ENCODE measurements around the gene CSF2.
A peak's percentile ranks its signal among the peaks of the same experiment; 100 is the strongest.

Gene CSF2

DNA sequence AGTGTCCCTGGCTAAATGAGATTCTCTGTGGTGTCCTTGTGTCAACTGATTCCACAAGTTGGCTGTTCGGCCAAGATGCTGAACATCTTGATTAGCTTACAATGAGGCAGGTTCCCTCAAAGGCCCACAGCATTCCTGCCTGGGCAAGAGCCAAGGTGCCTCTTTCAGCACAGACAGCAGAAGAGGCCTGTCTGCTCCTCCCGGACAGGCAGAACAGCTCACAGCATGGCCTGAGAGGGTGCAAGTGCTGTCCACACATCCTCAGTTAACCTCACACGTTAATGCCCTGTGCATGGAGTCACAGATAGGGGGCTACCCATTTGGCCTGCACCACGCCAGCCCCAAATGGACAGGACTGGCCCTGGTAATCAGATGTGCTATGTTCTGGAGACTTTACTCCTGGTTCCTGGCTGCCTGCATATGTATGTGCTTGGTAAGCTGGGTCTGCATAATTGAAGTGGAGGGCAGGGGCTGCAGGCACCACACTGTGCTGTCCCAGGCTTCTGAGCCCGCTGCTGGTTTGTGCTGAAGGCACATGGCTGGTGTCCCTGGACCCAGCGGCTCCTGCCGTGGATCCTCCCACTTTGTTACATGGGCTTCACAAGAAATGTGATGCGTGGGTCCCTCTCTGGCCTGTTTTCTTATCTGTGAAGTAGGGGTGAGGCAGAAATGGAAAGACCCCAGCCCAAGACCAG, 8.9 kb downstream of the CSF2 start:
- H3K27me3 Mint-ChIP-seq = no peaks in the 10 kb centered on the region
- H3K4me3 Mint-ChIP-seq = no peak overlapping the region
- H3K9me3 Mint-ChIP-seq = no peaks in the 10 kb centered on the region
- no peaks in the 10 kb centered on the region for H3K36me3 Mint-ChIP-seq (ENCODE audit: low read depth)
- H3K4me1 Mint-ChIP-seq = peaks cover 82% of the 10 kb centered on the region
- no peak for ATAC-seq
- H3K27ac Mint-ChIP-seq = peak overlapping the region; percentile 81
- no peak for DNase-seq

DNA sequence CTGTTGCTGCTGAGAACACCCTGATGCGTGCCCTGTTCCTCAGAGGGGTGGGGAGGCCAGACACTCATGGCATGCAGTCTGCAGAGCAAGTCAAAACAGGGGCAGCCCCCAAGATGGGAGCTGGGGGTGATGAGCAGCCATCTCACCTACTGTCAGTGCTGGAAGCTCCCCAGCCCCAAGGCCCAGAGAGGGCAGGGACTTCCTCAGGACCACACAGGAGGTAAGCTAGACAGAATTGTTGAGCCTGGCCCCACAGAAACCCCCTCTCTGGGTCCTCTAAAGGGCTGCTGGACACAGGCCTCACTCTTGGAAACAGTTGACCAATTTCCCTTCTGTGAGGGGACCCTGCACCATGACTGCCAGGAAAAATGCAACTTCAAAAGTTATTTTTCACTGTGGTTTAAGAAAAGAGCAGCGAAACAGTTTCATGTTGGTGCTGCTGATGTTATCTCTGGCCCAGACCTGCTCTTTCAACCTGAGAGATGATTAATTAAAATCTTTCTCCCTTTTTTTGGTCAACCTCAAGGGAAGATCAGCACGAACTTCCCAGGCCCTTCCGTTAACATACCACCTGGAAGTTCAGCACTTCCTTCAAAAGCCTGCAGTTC, 9.6 kb downstream of the CSF2 start:
- peak; percentile 72 for DNase-seq
- H3K36me3 Mint-ChIP-seq (ENCODE audit: low read depth) = no peaks in the 10 kb centered on the region
- no peaks in the 10 kb centered on the region for H3K27me3 Mint-ChIP-seq
- no peaks in the 10 kb centered on the region for H3K9me3 Mint-ChIP-seq
- peak; percentile 93 for ATAC-seq
- peaks cover 79% of the 10 kb centered on the region for H3K4me1 Mint-ChIP-seq
- peak overlapping the region; percentile 81 for H3K27ac Mint-ChIP-seq
- H3K4me3 Mint-ChIP-seq = peak overlapping the region; percentile 21

DNA sequence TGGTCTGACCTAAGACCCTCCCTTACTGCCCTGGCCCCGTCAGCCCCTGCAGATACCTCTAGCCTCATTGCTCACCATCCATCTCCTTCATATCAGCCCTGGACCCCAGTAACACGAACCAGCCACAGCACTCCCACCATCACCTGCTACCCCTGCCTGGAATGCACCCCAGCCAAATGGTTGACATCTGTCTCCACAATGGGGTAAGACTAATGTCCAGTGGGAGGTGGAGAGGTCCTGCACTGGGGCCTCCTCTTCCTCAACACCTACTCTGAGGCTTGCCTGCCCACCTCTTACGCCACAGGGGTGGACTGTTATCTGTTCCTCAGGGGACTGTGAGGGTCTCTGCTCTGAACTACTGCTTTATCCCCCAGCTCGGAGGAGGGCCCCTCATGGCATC, 12.1 kb downstream of the CSF2 start:
- ATAC-seq (no peak), DNase-seq (no peak)
- no peak overlapping the region for H3K4me3 Mint-ChIP-seq
- no peaks in the 10 kb centered on the region for H3K9me3 Mint-ChIP-seq
- no peak overlapping the region for H3K27ac Mint-ChIP-seq
- peaks cover 6% of the 10 kb centered on the region for H3K36me3 Mint-ChIP-seq (ENCODE audit: low read depth)
- no peaks in the 10 kb centered on the region for H3K27me3 Mint-ChIP-seq
- peaks cover 78% of the 10 kb centered on the region for H3K4me1 Mint-ChIP-seq

DNA sequence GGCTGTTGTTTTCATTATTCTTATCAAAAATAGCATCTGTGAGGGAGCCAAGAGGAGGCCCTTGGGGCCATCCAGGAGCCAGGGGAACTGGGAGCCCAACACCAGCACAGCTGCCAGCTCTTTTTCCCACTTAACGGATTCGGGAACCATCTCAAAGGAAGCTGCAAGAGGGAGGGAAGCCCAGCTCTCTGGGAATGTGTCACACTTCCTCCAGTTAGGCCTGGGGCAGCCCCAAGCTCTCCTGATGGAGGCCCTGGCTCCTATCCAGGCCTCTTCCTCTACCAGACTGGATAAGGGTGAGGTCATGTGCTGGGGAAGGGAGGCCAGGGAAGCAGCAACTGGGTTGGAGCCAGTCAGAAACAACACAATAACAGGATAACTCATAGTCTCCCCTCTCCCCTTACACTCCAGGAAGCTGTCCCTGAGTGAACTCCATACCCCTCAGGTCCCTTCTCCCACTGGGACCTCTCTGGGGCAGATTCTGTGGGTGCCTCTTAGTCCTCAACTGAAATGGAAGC, 12.7 kb downstream of the CSF2 start:
- ATAC-seq (no peak), DNase-seq (no peak)
- H3K9me3 Mint-ChIP-seq = no peaks in the 10 kb centered on the region
- no peak overlapping the region for H3K4me3 Mint-ChIP-seq
- no peaks in the 10 kb centered on the region for H3K27me3 Mint-ChIP-seq
- H3K36me3 Mint-ChIP-seq (ENCODE audit: low read depth) = peaks cover 6% of the 10 kb centered on the region
- peak overlapping the region; percentile 5 for H3K27ac Mint-ChIP-seq
- H3K4me1 Mint-ChIP-seq = peaks cover 79% of the 10 kb centered on the region

DNA sequence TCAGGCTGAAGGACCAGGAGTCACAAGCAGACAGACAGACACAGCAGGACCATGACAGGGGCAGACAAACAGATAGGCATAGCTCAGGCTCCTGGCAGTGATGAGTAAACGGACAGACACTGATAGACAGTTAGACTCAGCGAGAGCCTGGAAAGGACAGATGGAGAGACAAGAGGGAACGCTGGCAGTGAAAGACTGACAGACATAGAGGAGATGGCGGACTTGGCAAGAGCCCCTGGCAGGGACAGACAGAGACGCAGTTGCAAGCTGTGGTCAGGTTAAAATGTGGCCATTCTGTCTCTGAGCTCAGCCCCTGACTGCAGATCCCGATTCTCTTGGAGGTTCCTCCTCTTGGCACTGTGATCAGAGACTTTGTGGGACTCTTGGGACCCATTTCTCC, 13.6 kb downstream of the CSF2 start:
- ATAC-seq = no peak
- Mint-ChIP-seq H3K9me3 (no peaks in the 10 kb centered on the region), H3K4me3 (no peak overlapping the region), H3K4me1 (peaks cover 71% of the 10 kb centered on the region), H3K27ac (peak overlapping the region; percentile 24), H3K36me3 (ENCODE audit: low read depth) (peaks cover 6% of the 10 kb centered on the region), H3K27me3 (no peaks in the 10 kb centered on the region)
- no peak for DNase-seq

DNA sequence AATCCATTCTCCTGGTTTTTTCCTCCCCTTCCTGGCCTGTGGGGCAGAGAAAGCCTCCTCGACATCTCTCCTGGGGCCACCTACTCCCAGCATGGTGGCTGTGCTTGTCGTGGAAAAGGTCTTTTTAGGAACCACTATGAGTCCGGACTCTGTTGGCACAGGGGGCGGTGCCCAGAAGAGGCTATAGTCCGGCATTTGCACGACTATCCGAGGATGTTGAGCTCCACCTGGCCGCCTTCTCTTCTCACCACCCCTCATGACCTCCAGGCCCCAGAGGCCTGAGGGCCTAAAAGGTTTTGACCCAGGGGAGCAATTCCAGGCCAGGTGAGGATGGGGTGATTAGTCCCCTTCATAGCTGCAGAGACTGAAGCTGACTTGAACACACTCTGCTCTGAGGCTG, 14.1 kb downstream of the CSF2 start:
- Mint-ChIP-seq H3K36me3 (ENCODE audit: low read depth) (peaks cover 6% of the 10 kb centered on the region), H3K4me3 (no peak overlapping the region), H3K27ac (no peak overlapping the region), H3K27me3 (no peaks in the 10 kb centered on the region), H3K9me3 (no peaks in the 10 kb centered on the region), H3K4me1 (peaks cover 66% of the 10 kb centered on the region)
- DNase-seq (no peak), ATAC-seq (no peak)

DNA sequence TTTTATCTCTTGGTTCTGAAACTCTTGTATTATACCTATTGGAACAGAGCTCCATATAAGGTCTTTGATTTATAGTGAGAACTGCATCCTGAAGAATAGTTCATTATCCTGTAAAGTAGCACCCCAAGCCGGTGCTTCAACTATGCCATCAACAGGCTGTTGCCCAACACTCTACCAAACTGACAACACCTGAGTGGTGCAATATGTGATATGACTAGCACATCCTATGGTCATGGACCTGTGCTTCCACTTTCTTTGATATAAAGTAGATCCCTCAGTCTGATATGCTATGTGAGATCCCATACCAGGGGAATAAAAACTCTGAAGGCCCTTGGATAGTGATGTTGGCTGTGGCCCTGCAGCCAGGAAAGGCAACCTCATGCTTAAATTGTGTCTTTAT, 15.8 kb downstream of the CSF2 start:
- Mint-ChIP-seq H3K4me1 (peaks cover 58% of the 10 kb centered on the region), H3K27me3 (peaks cover 3% of the 10 kb centered on the region), H3K9me3 (no peaks in the 10 kb centered on the region), H3K4me3 (no peak overlapping the region), H3K27ac (peak overlapping the region; percentile 68), H3K36me3 (ENCODE audit: low read depth) (peaks cover 6% of the 10 kb centered on the region)
- no peak for DNase-seq
- no peak for ATAC-seq

DNA sequence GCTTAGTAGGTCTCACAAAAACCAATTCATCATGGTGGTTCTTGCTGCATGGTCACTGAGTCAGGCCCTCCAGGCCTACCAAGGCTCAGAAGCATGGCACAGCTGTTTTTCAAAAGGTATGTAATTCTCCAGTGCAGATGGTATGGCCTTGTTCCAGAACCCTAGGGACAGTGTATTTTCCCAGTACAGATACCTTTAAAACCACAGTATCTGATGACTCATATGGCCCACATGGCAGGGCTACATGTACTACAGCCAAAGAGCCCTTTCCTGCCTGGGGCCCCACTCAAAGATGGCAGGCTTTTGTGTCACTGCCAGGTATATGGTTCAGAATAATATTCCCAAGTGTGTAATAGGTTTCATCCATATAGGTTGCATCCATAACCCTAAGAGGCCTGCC, 16.5 kb downstream of the CSF2 start:
- H3K27me3 Mint-ChIP-seq = peaks cover 3% of the 10 kb centered on the region
- ATAC-seq (peak; percentile 74), DNase-seq (no peak)
- peaks cover 6% of the 10 kb centered on the region for H3K36me3 Mint-ChIP-seq (ENCODE audit: low read depth)
- no peak overlapping the region for H3K4me3 Mint-ChIP-seq
- H3K9me3 Mint-ChIP-seq = no peaks in the 10 kb centered on the region
- peak overlapping the region; percentile 68 for H3K27ac Mint-ChIP-seq
- peaks cover 60% of the 10 kb centered on the region for H3K4me1 Mint-ChIP-seq

DNA sequence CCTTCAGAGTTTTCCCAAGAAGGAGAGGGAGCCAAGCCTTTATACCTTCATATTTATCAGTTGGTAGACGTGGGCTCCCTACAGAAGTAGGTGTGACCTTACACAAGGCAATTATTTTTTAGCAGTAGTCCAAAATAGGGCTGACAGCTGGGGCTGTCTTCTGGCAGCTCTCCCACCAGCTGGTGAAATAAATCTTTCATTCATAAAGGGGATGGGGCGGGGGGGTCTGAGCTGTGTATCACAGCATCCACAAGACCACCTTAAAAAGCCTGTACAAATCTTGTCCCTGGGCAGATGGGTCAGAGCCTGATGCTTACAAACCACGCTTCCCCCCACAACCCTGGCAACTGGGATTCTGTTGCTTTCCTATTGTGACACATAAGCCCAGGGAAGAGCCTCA, 19.7 kb downstream of the CSF2 start:
- Mint-ChIP-seq H3K4me3 (no peak overlapping the region), H3K9me3 (no peaks in the 10 kb centered on the region), H3K27me3 (peaks cover 3% of the 10 kb centered on the region), H3K36me3 (ENCODE audit: low read depth) (peaks cover 8% of the 10 kb centered on the region), H3K27ac (peak overlapping the region; percentile 86), H3K4me1 (peaks cover 72% of the 10 kb centered on the region)
- DNase-seq (no peak), ATAC-seq (no peak)

DNA sequence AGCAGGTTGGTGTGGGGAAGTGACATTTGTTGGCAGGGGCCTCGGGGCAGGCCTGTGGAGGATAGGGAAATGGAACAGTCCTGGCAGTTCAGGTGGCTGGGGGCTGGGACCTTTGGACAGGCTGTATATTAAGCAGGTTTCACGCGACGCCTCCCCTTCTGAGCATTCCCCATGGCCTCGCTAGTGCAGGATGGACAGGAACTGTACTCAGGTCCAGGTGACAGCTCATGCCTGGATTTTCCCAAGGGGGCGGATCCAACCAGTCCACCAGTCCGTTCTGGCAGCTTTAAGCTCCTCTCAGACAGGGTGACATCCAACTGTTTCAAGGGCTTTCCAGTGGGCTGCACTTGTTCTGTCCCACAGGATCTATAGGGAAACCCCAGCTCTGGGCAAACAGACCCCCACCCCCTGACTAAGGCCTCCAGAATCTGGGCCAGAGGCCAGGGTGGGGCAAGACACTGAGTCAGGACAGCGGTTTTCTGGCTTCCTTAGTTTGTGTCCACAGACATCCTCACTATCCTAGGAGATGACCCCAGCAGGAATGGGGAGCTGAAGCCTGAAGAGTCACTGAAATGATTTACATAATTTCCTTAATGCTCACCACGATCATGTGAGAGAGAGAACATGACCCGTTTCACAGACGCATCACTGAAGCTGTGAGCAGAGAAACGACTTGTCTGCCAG, 20.9 kb downstream of the CSF2 start:
- Mint-ChIP-seq H3K36me3 (ENCODE audit: low read depth) (peaks cover 12% of the 10 kb centered on the region), H3K9me3 (no peaks in the 10 kb centered on the region), H3K27me3 (peaks cover 3% of the 10 kb centered on the region), H3K27ac (peak overlapping the region; percentile 86), H3K4me3 (no peak overlapping the region), H3K4me1 (peaks cover 75% of the 10 kb centered on the region)
- ATAC-seq = no peak
- peak; percentile 6 for DNase-seq

DNA sequence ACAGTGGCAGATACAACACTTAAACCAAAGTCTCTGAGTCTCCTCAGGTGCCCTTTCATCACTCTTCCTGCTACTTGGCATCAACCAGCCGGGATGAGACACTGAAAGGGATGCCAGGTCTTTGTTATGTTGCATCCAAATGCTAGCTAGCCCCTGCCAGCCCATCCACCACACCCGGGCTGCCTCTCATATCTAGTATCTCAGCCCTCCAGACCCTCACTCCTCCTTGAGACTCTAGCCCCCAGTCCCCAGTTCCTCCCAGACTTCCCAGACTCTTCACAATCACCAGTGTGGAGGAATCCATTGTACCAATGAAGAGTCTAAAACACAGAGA, 21.5 kb downstream of the CSF2 start:
- H3K27me3 Mint-ChIP-seq = peaks cover 4% of the 10 kb centered on the region
- peaks cover 75% of the 10 kb centered on the region for H3K4me1 Mint-ChIP-seq
- H3K4me3 Mint-ChIP-seq = peak overlapping the region; percentile 34
- peaks cover 10% of the 10 kb centered on the region for H3K36me3 Mint-ChIP-seq (ENCODE audit: low read depth)
- DNase-seq = no peak
- H3K27ac Mint-ChIP-seq = peak overlapping the region; percentile 86
- ATAC-seq = no peak
- no peaks in the 10 kb centered on the region for H3K9me3 Mint-ChIP-seq

DNA sequence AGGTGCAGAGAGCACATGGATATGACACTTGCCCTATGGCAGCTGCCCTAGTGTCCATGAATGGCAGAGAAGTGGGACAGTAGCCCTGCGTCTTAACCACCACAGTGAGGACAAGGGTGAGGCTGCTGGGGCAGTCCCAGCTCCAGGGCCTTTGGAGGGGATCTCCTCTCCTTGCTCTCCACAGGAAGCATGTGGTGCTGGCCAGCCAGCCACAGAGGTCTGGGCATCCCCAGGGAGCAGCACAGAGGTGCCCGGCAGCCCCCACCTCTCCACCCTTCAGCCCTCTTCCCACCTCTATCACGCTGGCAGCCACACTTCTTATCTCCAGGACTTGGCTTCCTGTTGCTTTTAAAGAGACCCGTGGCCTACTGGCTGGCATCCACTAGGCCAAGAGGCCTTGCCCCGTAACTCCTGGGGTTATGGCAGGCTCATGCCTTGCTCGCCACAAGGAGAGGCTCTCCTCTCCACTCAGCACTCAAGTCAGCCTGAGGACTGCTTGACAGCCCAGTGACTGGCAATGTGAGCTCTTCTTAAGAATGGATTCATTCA, 21.9 kb downstream of the CSF2 start:
- Mint-ChIP-seq H3K4me1 (peaks cover 75% of the 10 kb centered on the region), H3K36me3 (ENCODE audit: low read depth) (peaks cover 7% of the 10 kb centered on the region), H3K27ac (peak overlapping the region; percentile 86), H3K4me3 (peak overlapping the region; percentile 34), H3K9me3 (no peaks in the 10 kb centered on the region), H3K27me3 (peaks cover 4% of the 10 kb centered on the region)
- ATAC-seq (peak; percentile 2), DNase-seq (peak; percentile 57)

DNA sequence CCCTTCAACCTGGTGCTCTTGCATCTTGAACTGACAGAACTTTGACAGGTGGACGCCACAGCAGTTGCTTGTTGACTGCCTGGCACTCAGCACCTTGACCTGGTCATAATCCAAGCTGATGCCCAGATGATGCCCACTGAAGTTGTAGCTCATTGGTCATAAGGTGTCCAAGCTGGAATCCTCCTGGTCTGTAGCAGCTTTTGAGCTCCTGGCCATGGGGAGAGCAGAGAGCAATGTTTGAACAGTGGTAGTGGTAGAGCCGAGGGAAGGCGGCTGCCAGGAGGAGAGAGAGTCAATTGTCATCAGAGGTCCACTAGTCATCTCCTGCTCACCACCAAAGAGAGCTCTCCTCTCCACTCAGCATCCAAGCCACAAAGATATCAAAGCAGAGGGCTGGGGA, 23.3 kb downstream of the CSF2 start:
- H3K27ac Mint-ChIP-seq = peak overlapping the region; percentile 85
- H3K27me3 Mint-ChIP-seq = peaks cover 4% of the 10 kb centered on the region
- no peak for DNase-seq
- H3K4me3 Mint-ChIP-seq = no peak overlapping the region
- H3K36me3 Mint-ChIP-seq (ENCODE audit: low read depth) = peaks cover 6% of the 10 kb centered on the region
- ATAC-seq = no peak
- H3K9me3 Mint-ChIP-seq = no peaks in the 10 kb centered on the region
- H3K4me1 Mint-ChIP-seq = peaks cover 83% of the 10 kb centered on the region

DNA sequence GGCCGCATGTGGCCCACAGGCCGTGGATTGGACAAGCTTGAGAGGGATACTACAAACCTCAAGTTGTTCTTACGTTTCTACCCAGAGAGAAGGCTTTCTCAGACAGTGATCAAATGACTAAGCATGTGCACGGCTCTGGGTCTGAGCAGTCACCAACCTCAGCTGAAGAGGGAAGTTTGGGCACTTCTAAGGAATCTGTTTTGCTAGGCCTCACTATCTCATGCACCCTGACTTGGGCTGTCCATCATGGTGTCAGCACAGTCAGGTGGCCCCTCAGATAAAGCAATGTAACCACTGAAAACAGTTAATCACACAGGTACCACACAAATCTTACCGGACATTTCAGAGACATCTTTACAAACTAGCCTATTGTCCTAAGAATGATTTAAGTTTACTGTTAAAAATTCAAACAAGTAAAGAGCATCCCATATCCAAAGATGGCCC, 24.6 kb downstream of the CSF2 start:
- DNase-seq = no peak
- peaks cover 6% of the 10 kb centered on the region for H3K36me3 Mint-ChIP-seq (ENCODE audit: low read depth)
- H3K9me3 Mint-ChIP-seq = no peaks in the 10 kb centered on the region
- ATAC-seq = peak; percentile 12
- peaks cover 96% of the 10 kb centered on the region for H3K4me1 Mint-ChIP-seq
- peak overlapping the region; percentile 55 for H3K4me3 Mint-ChIP-seq
- peak overlapping the region; percentile 88 for H3K27ac Mint-ChIP-seq
- peaks cover 4% of the 10 kb centered on the region for H3K27me3 Mint-ChIP-seq

DNA sequence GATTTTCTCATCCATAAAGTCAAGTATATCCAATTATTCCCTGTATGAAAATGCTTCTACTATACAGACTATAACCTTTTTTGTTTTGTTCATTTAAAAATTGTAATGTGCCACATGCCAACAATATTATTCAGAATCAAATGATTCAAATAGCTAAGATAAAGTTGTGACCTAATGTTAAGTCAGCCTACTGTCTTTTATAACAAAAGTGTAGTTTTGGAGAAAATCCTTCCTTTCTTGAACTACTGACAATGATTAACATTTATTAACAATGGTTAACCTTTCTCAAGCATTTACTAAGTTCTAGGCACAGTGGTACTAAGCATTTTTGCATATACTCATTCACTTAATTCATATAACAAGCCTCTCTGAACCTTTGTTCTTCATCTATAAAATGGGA, 25.0 kb downstream of the CSF2 start:
- Mint-ChIP-seq H3K4me3 (peak overlapping the region; percentile 55), H3K27me3 (peaks cover 4% of the 10 kb centered on the region), H3K27ac (peak overlapping the region; percentile 88), H3K4me1 (peaks cover 99% of the 10 kb centered on the region), H3K9me3 (no peaks in the 10 kb centered on the region), H3K36me3 (ENCODE audit: low read depth) (peaks cover 6% of the 10 kb centered on the region)
- DNase-seq (no peak), ATAC-seq (no peak)

Data from activated naive CD8-positive, alpha-beta T cell treated with anti-CD3 and anti-CD28 coated beads, Interleukin-2, amount 50 U/mL, for 24 hours (primary cell).